ENCODE results near the gene NAMPT.

DNA sequence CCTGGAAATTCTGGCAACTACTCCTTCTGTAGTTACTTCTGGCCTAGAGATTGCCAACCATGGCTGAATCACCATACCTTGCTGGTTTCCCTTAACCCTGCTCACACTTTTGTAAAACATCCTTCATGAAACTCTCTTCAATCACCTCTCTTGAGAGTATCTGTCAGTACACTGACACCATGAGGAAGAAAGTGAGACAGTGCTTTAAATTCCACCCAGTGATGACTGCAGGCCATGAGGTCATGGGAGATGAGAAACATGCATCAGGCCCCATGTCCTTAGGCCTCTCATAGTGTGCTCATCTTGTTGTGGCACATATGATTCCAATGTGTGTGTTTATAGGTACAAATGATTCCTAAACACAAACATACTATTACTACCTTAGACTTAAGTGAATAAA is 24.6 kb upstream of the NAMPT start:
- no peak for TF ChIP-seq POLR2A (IDR thresholded peaks at IDR 0.05)
- TF ChIP-seq, protein P1, sequence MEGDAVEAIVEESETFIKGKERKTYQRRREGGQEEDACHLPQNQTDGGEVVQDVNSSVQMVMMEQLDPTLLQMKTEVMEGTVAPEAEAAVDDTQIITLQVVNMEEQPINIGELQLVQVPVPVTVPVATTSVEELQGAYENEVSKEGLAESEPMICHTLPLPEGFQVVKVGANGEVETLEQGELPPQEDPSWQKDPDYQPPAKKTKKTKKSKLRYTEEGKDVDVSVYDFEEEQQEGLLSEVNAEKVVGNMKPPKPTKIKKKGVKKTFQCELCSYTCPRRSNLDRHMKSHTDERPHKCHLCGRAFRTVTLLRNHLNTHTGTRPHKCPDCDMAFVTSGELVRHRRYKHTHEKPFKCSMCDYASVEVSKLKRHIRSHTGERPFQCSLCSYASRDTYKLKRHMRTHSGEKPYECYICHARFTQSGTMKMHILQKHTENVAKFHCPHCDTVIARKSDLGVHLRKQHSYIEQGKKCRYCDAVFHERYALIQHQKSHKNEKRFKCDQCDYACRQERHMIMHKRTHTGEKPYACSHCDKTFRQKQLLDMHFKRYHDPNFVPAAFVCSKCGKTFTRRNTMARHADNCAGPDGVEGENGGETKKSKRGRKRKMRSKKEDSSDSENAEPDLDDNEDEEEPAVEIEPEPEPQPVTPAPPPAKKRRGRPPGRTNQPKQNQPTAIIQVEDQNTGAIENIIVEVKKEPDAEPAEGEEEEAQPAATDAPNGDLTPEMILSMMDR (IDR thresholded peaks at IDR 0.05): no peak

Data from sigmoid colon (tissue), 3 donors.